Stimulated activated CD8-positive, alpha-beta memory T cell treated with anti-CD3 and anti-CD28 coated beads, Interleukin-15, amount 100 ng/mL, for 1 hour (primary cell): ENCODE measurements around the gene CDON.

ENCODE experiments used
- DNase-seq: peaks from one replicate; pipeline ENCODE4 v3.0.0-alpha.2; 2020; ENCODE audit warnings: low read depth

The CDON gene

GRCh38 chr11:125955856-125956255 is 106.8 kb downstream of the CDON start:
- DNase-seq, result no peak

DNA sequence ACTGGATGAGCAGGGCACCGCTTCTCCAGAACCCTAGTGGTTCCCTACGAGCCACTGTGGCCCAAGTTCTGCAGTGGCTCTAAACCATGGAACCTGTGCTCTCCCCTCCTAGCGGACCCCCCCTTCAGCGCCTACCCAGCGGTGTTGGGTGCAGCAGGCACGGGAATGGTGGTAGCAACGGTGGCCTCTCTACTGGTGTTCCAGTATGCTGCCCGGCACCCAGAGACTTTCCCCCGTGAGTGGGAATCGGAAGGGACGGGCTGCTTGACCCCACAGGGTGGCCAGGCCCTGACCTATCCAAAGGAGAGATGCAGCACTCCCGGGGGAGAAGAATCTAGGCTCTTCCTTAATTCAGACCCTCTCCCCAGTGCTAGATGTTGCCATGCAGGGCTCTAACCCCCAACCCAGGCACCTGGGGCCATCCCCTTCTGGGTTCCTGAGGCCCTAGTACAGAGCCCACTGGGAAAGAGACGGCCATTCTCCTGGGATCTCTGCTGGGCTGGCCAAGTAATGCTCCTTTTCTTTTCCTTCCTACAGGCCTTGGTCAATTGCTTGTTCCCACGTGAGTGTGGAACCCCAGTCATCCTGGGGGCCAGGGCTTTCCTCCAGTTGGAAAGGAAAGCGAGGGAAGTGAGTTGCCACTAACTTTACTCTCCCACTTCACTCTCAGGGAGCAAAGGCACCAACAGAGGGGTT is 107.6 kb downstream of the CDON start:
- DNase-seq, result no peak

GRCh38 chr11:125954123-125954944 is 108.3 kb downstream of the CDON start:
- DNase-seq, result no peak

GRCh38 chr11:125953401-125953935 is 109.2 kb downstream of the CDON start:
- no peak for DNase-seq

DNA sequence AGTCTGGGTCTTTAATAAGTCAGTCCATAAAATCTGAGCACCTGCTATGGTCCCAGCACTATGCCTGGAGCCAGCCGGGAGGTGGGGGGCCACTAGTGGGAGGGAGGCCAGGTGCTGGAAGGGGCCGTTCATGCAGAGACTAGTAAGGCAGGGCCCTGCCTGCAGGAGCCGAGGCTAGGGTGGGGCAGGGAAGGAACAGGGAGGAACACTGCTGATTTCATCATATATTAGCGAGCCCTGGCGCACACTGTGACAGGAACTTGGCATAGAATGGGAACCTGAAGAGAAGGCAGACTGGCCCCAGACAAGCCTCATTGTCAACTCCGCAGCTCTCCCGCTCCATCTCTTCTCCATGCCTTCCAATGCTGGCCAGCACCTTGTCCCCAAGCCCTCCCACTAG is 109.7 kb downstream of the CDON start:
- no peak for DNase-seq

DNA sequence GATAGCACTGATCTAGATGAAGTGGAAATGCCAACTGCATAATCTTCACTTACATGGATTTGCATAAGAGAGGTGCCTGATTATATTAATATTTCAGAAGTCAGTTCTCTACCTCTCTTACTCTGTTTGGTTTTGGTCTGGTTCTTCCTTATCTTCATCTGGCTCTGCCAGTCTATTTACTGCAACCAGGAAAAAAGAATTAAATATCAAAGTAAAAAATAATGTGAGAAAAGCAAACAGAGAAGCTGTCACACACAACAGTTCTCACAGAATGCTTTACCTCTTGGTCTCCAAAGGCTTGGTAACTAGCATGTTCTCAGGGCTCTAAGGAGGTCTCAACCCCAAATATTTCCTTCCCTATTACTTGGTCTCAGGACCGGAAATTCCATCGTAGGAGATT is 110.1 kb downstream of the CDON start:
- no peak for DNase-seq

- no peak for DNase-seq
These were observed 110.9 kb downstream of the CDON start for GRCh38 chr11:125951731-125952130.

DNA sequence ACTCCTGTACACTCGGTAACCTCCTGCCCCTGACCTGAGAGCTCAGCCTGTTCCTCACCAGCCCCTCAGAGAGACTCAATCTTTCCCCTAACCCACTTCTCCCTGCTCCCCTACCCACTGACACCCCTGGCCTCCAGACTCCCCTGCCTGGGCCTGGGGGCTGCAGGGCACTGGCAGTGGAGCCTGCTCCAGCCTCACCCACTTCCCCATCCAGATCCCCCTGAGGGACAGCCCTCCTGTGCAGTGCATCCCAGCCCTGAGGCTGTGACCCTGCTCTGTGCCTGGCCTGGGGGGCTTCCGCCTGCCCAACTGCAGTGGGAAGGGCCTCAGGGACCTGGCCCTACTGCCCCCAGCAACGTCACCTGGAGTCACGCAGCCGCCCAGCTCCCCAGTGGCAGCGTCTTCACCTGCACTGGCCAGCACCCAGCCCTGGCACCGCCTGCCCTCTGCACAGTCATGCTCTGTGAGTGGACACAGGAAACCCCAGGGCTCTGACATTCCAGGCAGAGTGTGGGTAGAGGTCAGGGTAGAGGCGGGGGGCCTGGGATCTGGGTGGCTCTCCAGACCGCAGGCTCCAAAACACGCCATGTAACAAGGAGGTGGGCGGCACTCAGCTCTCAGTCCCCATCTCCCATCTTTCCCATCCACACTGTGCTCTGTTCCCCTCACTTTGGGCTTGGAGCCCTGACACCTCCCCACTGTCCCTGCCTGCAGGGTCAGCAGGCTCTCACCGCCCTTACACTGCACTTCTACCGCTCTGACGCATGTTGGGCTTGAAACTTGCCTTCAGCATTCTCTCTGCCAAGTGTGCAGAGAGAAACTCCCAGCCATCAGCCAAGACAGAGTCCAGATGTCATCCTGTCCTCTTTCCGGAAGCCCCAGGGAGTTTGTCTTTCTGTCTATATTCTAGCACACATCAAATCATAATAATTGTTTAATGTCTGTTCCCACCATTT is 111.7 kb downstream of the CDON start:
- no peak for DNase-seq

DNA sequence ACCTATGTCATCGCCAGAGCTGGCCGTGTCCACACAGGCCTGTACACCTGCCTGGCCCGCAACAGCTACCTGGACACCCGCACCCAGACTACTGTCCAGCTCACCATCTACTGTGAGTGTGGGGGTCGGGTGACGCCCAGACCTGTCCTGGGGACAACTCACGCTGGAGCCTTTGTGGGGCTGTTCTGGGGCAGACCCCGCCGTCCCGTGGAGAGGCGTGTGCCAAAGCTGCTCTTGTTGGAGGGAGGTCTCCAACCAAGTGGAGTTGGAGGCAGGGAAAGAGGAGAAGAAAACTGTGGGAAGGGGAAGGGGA is 112.5 kb downstream of the CDON start:
- DNase-seq, result no peak

GRCh38 chr11:125949271-125950177 is 113.1 kb downstream of the CDON start:
- DNase-seq, result no peak

GRCh38 chr11:125948278-125949051 is 114.2 kb downstream of the CDON start:
- no peak for DNase-seq

DNA sequence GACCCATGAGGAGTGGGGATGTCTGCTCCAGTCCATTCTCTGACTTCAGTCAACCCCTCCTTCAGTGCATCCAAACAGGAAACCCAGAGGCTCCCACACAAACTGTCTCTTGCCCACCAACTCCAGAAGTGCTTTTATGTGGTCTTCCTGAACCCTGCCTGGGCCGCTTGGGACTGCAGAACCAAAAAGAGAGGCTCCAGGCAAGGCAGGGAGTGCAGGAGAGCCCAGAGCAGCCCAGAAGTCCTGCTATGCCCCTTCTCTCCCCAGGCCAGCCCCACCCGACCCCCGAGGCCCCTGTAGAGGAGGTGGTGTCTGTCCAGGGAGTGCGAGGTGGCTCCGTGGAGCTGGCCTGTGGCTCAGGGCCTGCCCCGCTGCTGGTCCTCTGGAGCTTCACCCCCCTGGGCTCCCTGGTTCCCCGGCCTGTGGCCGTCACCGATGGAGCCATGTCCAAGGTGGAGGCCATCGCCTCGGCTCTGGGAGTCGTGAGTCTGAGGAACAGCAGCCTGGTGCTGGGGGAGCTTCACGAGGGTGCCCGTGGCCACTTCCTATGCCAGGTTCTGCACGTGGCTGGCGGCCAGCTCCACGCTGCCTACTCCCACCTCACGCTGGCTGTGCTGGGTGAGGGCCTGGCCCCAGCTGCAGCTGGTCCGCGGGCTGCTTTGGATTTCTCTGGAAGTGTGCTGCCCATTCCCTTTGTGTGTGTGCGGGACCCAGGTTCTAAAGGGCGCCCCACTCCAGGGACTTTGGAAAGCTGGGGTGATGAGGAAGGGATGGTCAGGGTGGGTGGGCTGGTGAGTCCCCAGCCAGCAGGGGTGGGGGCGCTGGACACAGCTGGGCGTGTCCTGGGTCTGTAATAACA is 115.0 kb downstream of the CDON start:
- DNase-seq, result no peak

DNA sequence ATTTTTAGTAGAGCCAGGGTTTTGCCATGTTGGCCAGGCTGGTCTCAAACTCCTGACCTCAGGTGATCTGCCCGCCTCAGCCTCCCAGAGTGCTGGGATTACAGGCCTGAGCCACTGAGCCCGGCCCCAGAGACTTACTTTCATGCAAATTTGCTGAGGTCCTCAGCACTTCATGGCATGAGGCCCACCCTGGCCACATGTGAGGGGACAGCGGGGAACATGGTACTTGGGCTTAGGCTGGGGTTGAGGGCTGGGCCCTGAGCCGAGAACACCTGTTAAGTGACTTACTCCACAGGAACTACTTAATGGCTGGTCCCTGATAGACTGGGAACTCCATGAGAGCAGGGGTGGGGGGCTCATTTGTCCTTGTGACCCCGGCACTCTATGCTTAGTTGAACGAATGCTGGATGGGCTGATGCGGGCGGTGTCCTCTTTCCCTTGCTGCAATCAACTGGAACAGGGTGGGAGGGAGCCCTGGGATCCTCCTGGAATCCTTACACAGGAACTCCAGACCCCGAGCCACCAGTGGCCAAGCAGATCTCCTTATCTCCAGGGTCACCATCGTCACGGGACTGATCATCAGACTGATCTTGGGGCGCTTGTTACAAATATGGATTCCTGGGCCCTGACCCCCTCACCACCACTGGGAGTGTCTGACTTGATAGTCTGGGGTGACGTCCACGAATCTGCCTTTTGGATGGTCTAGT is 115.8 kb downstream of the CDON start:
- no peak for DNase-seq

DNA sequence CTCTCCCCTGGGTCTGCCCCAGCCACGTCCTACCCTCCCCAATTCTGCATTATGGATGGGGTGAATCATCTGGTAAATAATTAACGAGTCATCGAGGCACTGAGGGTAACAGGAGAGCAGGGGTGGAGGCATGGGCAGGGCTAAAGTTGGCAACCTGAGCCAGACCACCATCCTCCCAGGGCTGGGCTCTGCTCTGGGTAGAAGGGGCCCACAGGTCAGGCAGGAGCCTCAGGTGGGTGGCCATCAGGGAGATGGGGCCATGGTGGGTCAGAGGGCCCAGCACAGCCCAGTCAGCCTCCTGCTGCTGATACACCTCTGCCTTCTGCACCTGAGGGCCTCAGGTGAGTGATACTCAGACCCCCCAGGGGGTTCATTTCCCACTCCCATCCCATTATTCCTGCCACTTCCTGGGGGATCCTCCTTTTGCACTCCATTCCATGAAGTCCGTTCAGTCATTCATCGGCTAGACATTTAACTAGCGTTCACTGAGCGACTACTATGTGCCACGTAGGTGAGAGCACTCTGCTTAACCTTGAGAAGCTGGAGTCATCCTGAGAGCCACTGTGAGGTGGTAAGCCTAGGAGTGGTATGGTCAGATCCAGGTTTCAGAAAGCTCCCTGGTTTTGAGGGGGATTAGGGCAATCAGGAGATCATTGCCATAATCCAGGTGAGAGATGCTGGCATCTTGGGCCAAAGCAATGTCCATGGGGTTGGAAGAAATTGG is 116.7 kb downstream of the CDON start, which contains the start of gene VSIG10L2:
Gene VSIG10L2, plus strand, starts transcription at position 248 of the 724 bp plus-strand sequence. Its CDS starts 12 bp downstream, at position 260.
- DNase-seq, result no peak

GRCh38 chr11:125945011-125945796 is 117.5 kb downstream of the CDON start:
- DNase-seq, result no peak

DNA sequence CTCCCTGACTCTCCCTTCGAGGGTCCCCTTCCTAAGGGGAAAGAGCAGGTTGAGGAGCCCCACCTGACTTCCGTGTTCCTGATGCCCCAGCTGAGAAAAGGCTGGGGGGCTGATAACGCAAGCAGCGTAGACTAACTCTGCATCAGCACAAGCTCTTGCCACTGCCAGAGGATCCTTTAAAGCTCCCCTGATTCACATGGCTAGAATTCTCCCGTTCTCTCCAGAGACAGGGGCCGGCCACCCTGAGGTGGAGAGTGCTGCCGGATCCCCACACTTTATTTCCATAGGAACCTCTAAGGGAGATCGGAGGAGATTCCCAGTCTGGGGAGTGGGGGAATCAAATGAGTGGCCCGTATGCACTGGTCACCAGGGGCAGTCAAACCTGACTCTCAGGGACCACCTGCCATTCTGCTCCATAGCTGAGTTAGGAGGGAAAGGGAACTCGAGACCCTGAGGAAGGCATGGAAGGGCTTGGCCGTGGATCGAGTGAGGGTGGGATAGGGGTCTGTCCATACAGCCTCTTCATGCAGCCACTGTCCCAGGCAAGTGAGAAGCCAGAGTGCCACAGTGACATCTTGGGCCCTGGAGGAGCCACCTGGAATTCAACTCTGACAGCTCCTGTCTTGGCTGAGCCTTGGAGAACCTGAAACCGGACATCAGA is 118.2 kb downstream of the CDON start:
- no peak for DNase-seq
